Femur (tissue), 1 donor: ENCODE results near the gene SH2D3C.
A peak's percentile ranks its signal among the peaks of the same experiment; 100 is the strongest.
"Not testable (repeated sequence)": the region's sequence is repeated elsewhere in the genome, so short reads cannot be mapped to it uniquely, and the experiment has no call there.

Source experiments
- DNase-seq: peaks from one replicate; pipeline ENCODE4 v3.0.0-alpha.2; 2017

SH2D3C gene

GRCh38 chr9:127783111-127784008 lies 4.9 kb upstream of the SH2D3C start:
- peak; percentile 71 for DNase-seq

GRCh38 chr9:127781806-127782205 lies 3.3 kb upstream of the SH2D3C start:
- no peak for DNase-seq

- DNase-seq, result not testable (repeated sequence)
Measured at GRCh38 chr9:127780909-127781308, 2.4 kb upstream of the SH2D3C start.

- peak; percentile 37 for DNase-seq
Measured at GRCh38 chr9:127780126-127780885, 1.8 kb upstream of the SH2D3C start.

GRCh38 chr9:127779136-127779981 lies 893 bp upstream of the SH2D3C start:
- no peak for DNase-seq

GRCh38 chr9:127777368-127777980 lies 992 bp downstream of the SH2D3C start:
- DNase-seq, result no peak

GRCh38 chr9:127776924-127777289 lies 1.6 kb downstream of the SH2D3C start:
- DNase-seq, result no peak

- DNase-seq, result peak; percentile 69
Measured at GRCh38 chr9:127776195-127776923, 2.1 kb downstream of the SH2D3C start.

GRCh38 chr9:127773981-127774380 lies 4.5 kb downstream of the SH2D3C start:
- DNase-seq, result no peak

- no peak for DNase-seq
Measured at GRCh38 chr9:127773272-127773671, 5.2 kb downstream of the SH2D3C start.

GRCh38 chr9:127772603-127773002 lies 5.9 kb downstream of the SH2D3C start:
- DNase-seq, result no peak

- DNase-seq, result no peak
Measured at GRCh38 chr9:127771570-127772189, 6.8 kb downstream of the SH2D3C start.

GRCh38 chr9:127770905-127771569 lies 7.4 kb downstream of the SH2D3C start:
- DNase-seq, result peak; percentile 99

- no peak for DNase-seq
Measured at GRCh38 chr9:127770583-127770904, 7.9 kb downstream of the SH2D3C start.

GRCh38 chr9:127769929-127770582 lies 8.4 kb downstream of the SH2D3C start:
- no peak for DNase-seq

GRCh38 chr9:127769101-127769500 lies 9.4 kb downstream of the SH2D3C start:
- no peak for DNase-seq

GRCh38 chr9:127768698-127769097 lies 9.8 kb downstream of the SH2D3C start:
- no peak for DNase-seq

- DNase-seq, result peak; percentile 55
Measured at GRCh38 chr9:127767909-127768331, 10.5 kb downstream of the SH2D3C start.

- no peak for DNase-seq
Measured at GRCh38 chr9:127767410-127767809, 11.1 kb downstream of the SH2D3C start.

GRCh38 chr9:127765418-127765817 lies 13.0 kb downstream of the SH2D3C start:
- DNase-seq, result no peak
